ENCODE data around the gene EDAR. TPM values are rescaled to one million over a fixed set of nuclear protein-coding genes. Genes with fewer than 3 reads are reported as not detected.

EDAR gene
- polyA plus RNA-seq, 2 of the 4 experiments (the other 2 are of a cell fraction) = 0.05 to 0.26 TPM

- whole genome bisulfite sequencing (ENCODE audit: missing lambda C conversion rate) = 34% methylated on average over 3 of the region's 5 CpGs
- Histone ChIP-seq H3K4me2 (no peak overlapping the region), H3K27ac (no peak overlapping the region), H3K4me1 (no peaks in the 10 kb centered on the region), H3K4me3 (no peak overlapping the region), H3K9me3 (peaks cover 19% of the 10 kb centered on the region)
- no peak for DNase-seq (ENCODE audit: low read depth in 1 of 2, low spot score in 1 of 2)
- ChIA-PET POLR2A (no interaction called here), CTCF (interaction anchor here (1.1 kb wide), 1 partner anchor 14 kb away, joined by 3 read pairs; no protein-coding TSS in a partner anchor)
- no peak for FAIRE-seq
- no peak for TF ChIP-seq GATA3 (IDR thresholded peaks at IDR 0.05; ENCODE audit: borderline replicate concordance)
- no peak for TF ChIP-seq NR3C1 (IDR thresholded peaks at IDR 0.05)
- TF ChIP-seq NPAS2 (CRISPR knock-in tag; IDR thresholded peaks at IDR 0.05; ENCODE audit: borderline replicate concordance) = no peak
- TF ChIP-seq FOSB (CRISPR knock-in tag; IDR thresholded peaks at IDR 0.05) = no peak
- no peak for TF ChIP-seq PHF8 (IDR thresholded peaks at IDR 0.05; ENCODE audit: borderline replicate concordance, low read depth)
- no peak for TF ChIP-seq CHD2 (IDR thresholded peaks at IDR 0.05; ENCODE audit: low read length, partially characterized antibody)
- no peak for TF ChIP-seq MYC (IDR thresholded peaks at IDR 0.05; ENCODE audit: borderline replicate concordance, low read length)
- TF ChIP-seq TP53 (CRISPR knock-in tag; IDR thresholded peaks at IDR 0.05) = no peak
- no peak for TF ChIP-seq ZFP36 (IDR thresholded peaks at IDR 0.05; ENCODE audit: borderline replicate concordance, partially characterized antibody)
- TF ChIP-seq CBX8 (IDR thresholded peaks at IDR 0.05) = no peak
- no peak for TF ChIP-seq ZNF302 (CRISPR knock-in tag; IDR thresholded peaks at IDR 0.05)
- TF ChIP-seq FOXS1 (CRISPR knock-in tag; IDR thresholded peaks at IDR 0.05) = no peak
- no peak for TF ChIP-seq KDM5A (IDR thresholded peaks at IDR 0.05)
- no peak for TF ChIP-seq HOXA7 (CRISPR knock-in tag; IDR thresholded peaks at IDR 0.05)
- no peak for TF ChIP-seq JUNB (IDR thresholded peaks at IDR 0.05)
- no peak for TF ChIP-seq ATOH8 (CRISPR knock-in tag; IDR thresholded peaks at IDR 0.05; ENCODE audit: low read depth)
- ATAC-seq = no peak
Observed at GRCh38 chr2:108945969-108946368, 43.1 kb downstream of the EDAR start.

DNA sequence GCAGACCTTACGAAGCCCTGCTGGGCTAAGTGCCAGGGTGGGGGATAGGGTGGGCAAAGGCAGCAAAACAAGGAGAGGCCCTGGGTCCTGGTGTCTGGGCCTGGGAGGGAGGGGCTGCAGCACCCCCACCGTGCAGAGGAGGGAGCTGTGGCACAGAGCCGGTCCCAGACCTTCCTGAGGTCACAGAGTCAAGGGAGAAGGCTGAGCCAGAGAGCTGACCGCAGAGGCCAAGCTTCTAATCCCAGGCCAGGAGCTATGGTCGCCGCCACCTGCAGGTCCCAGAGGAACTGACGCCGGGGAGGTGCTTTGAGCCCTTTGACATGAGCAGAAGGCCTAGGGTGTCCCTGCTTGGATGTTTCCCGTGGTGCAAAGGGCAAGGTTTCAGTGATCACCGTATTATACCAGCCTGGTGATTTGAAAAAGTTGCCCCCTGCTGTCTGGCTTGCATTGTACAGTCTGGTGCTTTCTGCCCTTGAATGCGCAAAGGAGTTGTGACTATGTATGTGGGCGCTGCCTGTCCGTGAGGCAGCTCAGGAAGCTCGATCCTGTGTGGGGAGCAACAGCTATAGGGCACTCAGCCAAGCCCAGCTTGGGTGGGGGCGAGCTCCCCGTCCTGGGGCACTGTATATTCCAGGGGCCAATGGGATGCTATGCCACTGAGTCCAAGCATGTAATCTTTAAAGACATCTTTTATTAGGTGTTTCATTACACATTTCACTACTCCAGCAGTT, 44.3 kb downstream of the EDAR start:
- ATAC-seq = peak; percentile 30 to 66; a peak in 4 of 6 replicates
- peaks cover 19% of the 10 kb centered on the region for H3K9me3 ChIP-seq
- H3K4me3 ChIP-seq = no peak overlapping the region
- FAIRE-seq = no peak
- CTCF ChIA-PET = interaction anchor here (1.2 to 1.4 kb wide), 3 partner anchors 14 to 33 kb away, joined by 3 to 6 read pairs (median 3); no protein-coding TSS in a partner anchor
- H3K27ac ChIP-seq = no peak overlapping the region
- POLR2A ChIA-PET = no interaction called here
- peak in 1 of 2 experiments; percentile 18 for DNase-seq (ENCODE audit: low read depth in 1 of 2, low spot score in 1 of 2)
- WGBS (ENCODE audit: missing lambda C conversion rate) = 52% methylated on average over 12 of the region's 16 CpGs
- no peaks in the 10 kb centered on the region for H3K4me1 ChIP-seq
- no peak overlapping the region for H3K4me2 ChIP-seq
- TF ChIP-seq, protein P1, sequence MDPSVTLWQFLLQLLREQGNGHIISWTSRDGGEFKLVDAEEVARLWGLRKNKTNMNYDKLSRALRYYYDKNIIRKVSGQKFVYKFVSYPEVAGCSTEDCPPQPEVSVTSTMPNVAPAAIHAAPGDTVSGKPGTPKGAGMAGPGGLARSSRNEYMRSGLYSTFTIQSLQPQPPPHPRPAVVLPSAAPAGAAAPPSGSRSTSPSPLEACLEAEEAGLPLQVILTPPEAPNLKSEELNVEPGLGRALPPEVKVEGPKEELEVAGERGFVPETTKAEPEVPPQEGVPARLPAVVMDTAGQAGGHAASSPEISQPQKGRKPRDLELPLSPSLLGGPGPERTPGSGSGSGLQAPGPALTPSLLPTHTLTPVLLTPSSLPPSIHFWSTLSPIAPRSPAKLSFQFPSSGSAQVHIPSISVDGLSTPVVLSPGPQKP (IDR thresholded peaks at IDR 0.05; ENCODE audit: low read depth, low read length) = no peak
- TF ChIP-seq TFCP2L1 (CRISPR knock-in tag; IDR thresholded peaks at IDR 0.05) (no peak), RCOR1 (IDR thresholded peaks at IDR 0.05; ENCODE audit: low read depth, low read length) (no peak), RAD21 (conservative IDR thresholded peaks at IDR 0.05 in 1 of 2, IDR thresholded peaks at IDR 0.05 in 1 of 2) (no peak), RFX5 (IDR thresholded peaks at IDR 0.05) (no peak), CHD4 (IDR thresholded peaks at IDR 0.05; ENCODE audit: borderline replicate concordance) (no peak), MAFK (IDR thresholded peaks at IDR 0.05; ENCODE audit: partially characterized antibody) (no peak), ESRRA (IDR thresholded peaks at IDR 0.05; ENCODE audit: borderline replicate concordance, low read length) (no peak), POLR2AphosphoS2 (conservative IDR thresholded peaks at IDR 0.05; ENCODE audit: low read length) (no peak), USF2 (IDR thresholded peaks at IDR 0.05) (no peak)
- TF ChIP-seq, protein P2, sequence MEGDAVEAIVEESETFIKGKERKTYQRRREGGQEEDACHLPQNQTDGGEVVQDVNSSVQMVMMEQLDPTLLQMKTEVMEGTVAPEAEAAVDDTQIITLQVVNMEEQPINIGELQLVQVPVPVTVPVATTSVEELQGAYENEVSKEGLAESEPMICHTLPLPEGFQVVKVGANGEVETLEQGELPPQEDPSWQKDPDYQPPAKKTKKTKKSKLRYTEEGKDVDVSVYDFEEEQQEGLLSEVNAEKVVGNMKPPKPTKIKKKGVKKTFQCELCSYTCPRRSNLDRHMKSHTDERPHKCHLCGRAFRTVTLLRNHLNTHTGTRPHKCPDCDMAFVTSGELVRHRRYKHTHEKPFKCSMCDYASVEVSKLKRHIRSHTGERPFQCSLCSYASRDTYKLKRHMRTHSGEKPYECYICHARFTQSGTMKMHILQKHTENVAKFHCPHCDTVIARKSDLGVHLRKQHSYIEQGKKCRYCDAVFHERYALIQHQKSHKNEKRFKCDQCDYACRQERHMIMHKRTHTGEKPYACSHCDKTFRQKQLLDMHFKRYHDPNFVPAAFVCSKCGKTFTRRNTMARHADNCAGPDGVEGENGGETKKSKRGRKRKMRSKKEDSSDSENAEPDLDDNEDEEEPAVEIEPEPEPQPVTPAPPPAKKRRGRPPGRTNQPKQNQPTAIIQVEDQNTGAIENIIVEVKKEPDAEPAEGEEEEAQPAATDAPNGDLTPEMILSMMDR (IDR thresholded peaks at IDR 0.05) = no peak
- TF ChIP-seq, protein P3, sequence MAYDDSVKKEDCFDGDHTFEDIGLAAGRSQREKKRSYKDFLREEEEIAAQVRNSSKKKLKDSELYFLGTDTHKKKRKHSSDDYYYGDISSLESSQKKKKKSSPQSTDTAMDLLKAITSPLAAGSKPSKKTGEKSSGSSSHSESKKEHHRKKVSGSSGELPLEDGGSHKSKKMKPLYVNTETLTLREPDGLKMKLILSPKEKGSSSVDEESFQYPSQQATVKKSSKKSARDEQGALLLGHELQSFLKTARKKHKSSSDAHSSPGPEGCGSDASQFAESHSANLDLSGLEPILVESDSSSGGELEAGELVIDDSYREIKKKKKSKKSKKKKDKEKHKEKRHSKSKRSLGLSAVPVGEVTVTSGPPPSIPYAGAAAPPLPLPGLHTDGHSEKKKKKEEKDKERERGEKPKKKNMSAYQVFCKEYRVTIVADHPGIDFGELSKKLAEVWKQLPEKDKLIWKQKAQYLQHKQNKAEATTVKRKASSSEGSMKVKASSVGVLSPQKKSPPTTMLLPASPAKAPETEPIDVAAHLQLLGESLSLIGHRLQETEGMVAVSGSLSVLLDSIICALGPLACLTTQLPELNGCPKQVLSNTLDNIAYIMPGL (CRISPR knock-in tag; IDR thresholded peaks at IDR 0.05; ENCODE audit: borderline replicate concordance) = no peak
- TF ChIP-seq, protein P4, sequence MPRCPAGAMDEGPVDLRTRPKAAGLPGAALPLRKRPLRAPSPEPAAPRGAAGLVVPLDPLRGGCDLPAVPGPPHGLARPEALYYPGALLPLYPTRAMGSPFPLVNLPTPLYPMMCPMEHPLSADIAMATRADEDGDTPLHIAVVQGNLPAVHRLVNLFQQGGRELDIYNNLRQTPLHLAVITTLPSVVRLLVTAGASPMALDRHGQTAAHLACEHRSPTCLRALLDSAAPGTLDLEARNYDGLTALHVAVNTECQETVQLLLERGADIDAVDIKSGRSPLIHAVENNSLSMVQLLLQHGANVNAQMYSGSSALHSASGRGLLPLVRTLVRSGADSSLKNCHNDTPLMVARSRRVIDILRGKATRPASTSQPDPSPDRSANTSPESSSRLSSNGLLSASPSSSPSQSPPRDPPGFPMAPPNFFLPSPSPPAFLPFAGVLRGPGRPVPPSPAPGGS (IDR thresholded peaks at IDR 0.05) = no peak
